Activated naive CD4-positive, alpha-beta T cell treated with Interleukin-2 at 50 U/mL for 16 hours (primary cell): ENCODE data around the gene GUSB.
"Not testable (repeated sequence)": the region's sequence is repeated elsewhere in the genome, so short reads cannot be mapped to it uniquely, and the experiment has no call there.

ENCODE experiments used
- DNase-seq: peaks from one replicate; pipeline ENCODE4 v3.0.0-alpha.2; 2020

GUSB gene

GRCh38 chr7:65974876-65975275 is 7.1 kb downstream of the GUSB start:
- no peak for DNase-seq

GRCh38 chr7:65974191-65974801 is 7.7 kb downstream of the GUSB start:
- DNase-seq, result no peak

- no peak for DNase-seq
These were observed 9.0 kb downstream of the GUSB start for GRCh38 chr7:65972976-65973375.

GRCh38 chr7:65971021-65971420 is 11.0 kb downstream of the GUSB start:
- no peak for DNase-seq

- no peak for DNase-seq
These were observed 13.5 kb downstream of the GUSB start for GRCh38 chr7:65968256-65969185.

- no peak for DNase-seq
These were observed 14.5 kb downstream of the GUSB start for GRCh38 chr7:65967361-65968155.

- DNase-seq, result no peak
These were observed 15.9 kb downstream of the GUSB start for GRCh38 chr7:65966146-65966545.

GRCh38 chr7:65964671-65965070 is 17.3 kb downstream of the GUSB start:
- DNase-seq, result not testable (repeated sequence)

GRCh38 chr7:65962033-65962432 is 20.0 kb downstream of the GUSB start:
- DNase-seq, result no peak

GRCh38 chr7:65960351-65961074 is 21.5 kb downstream of the GUSB start:
- DNase-seq, result no peak

GRCh38 chr7:65955718-65956117 is 26.3 kb downstream of the GUSB start:
- no peak for DNase-seq

- no peak for DNase-seq
These were observed 28.0 kb downstream of the GUSB start for GRCh38 chr7:65953890-65954450.

GRCh38 chr7:65953001-65953720 is 28.9 kb downstream of the GUSB start:
- DNase-seq, result no peak

GRCh38 chr7:65951837-65952578 is 30.0 kb downstream of the GUSB start:
- DNase-seq, result no peak

GRCh38 chr7:65946904-65947303 is 35.1 kb downstream of the GUSB start:
- DNase-seq, result no peak

- not testable (repeated sequence) for DNase-seq
These were observed 36.2 kb downstream of the GUSB start for GRCh38 chr7:65945787-65946186.

GRCh38 chr7:65938336-65938895 is 43.6 kb downstream of the GUSB start:
- no peak for DNase-seq

GRCh38 chr7:65937296-65937695 is 44.7 kb downstream of the GUSB start:
- no peak for DNase-seq

GRCh38 chr7:65931685-65932084 is 50.3 kb downstream of the GUSB start:
- DNase-seq, result no peak
